ENCODE results near the gene GALM. TPM values are rescaled to one million over a fixed set of nuclear protein-coding genes. Genes with fewer than 3 reads are reported as not detected.

The GALM gene
- total and polyA plus RNA-seq, 2 of the 8 experiments (the other 6 are each of a cell fraction or from before 2014, with no cell fraction given), result 9.9 to 13.1 TPM

DNA sequence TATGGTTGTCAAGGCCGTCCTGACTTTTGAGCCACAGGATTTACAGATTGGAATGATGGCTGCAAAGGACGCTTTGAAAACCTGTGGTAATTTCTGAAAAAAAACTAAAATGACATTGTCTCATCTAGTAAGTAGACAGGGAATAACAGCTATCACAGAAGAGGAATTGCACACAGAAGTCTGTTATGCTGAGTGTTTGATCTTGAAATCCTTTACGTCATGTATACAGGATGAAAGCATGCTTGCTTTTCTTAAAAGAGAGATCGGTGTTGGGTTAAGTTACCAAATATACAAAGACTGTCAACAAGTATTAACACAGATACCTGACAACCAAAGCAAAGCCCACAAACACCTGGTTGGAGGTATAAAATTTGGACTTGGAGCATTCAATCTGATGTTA is 97.8 kb downstream of the GALM start:
- Histone ChIP-seq H3K9me3 (ENCODE audit: insufficient read depth in 2 of 2, low read depth in 1 of 2, low read length in 1 of 2) (no peaks in the 10 kb centered on the region), H3K4me3 (ENCODE audit: extremely low read depth in 1 of 4, insufficient read depth in 2 of 4, low read depth in 3 of 4, low read length in 4 of 4) (no peak overlapping the region), H3K23ac (ENCODE audit: insufficient read length) (no peak overlapping the region), H2BK20ac (ENCODE audit: low read length) (no peak overlapping the region), H2AFZ (ENCODE audit: low read length) (no peak overlapping the region), H3K27ac (ENCODE audit: low read depth, low read length) (no peak overlapping the region), H4K8ac (ENCODE audit: extremely low read depth, insufficient read depth, low read length) (no peak overlapping the region), H3K4me2 (ENCODE audit: insufficient read depth in 1 of 2, low read depth in 2 of 2, low read length in 2 of 2) (no peak overlapping the region), H2BK15ac (ENCODE audit: low read length) (no peak overlapping the region), H3K79me1 (ENCODE audit: low read depth, low read length) (no peaks in the 10 kb centered on the region), H4K20me1 (replicated peaks in 1 of 2; ENCODE audit: control insufficient read depth in 1 of 2, insufficient read depth in 2 of 2, low read length in 2 of 2) (no peaks in the 10 kb centered on the region), H3K79me2 (ENCODE audit: control insufficient read depth in 1 of 2, insufficient read depth in 2 of 2, low read length in 2 of 2) (no peaks in the 10 kb centered on the region), H2BK12ac (ENCODE audit: low read depth, low read length) (no peak overlapping the region), H3K14ac (ENCODE audit: insufficient read length) (no peak overlapping the region), H3K9ac (replicated peaks in 1 of 4; ENCODE audit: extremely low read depth in 1 of 4, low read depth in 3 of 4, low read length in 3 of 4) (no peak overlapping the region), H3K56ac (replicated peaks; ENCODE audit: insufficient read length, low read depth, low read length) (no peak overlapping the region), H3K36me3 (ENCODE audit: control insufficient read depth in 2 of 4, insufficient read depth in 4 of 4, low read length in 3 of 4) (no peaks in the 10 kb centered on the region), H3K27me3 (replicated peaks in 1 of 4; ENCODE audit: control insufficient read depth in 3 of 4, extremely low read depth in 1 of 4, insufficient read depth in 3 of 4, low read length in 3 of 4) (no peaks in the 10 kb centered on the region), H3K23me2 (ENCODE audit: low read depth, low read length) (no peaks in the 10 kb centered on the region), H2AK5ac (ENCODE audit: low read depth, low read length) (no peak overlapping the region), H3K4ac (replicated peaks; ENCODE audit: insufficient read length, low read depth, low read length) (no peak overlapping the region), H2BK5ac (ENCODE audit: low read depth, low read length) (no peak overlapping the region), H4K5ac (ENCODE audit: insufficient read length, low read depth, low read length) (no peak overlapping the region), H3K18ac (ENCODE audit: extremely low read depth, low read length) (no peak overlapping the region), H4K91ac (replicated peaks; ENCODE audit: insufficient read length, low read length) (no peak overlapping the region), H2BK120ac (replicated peaks; ENCODE audit: low read depth, low read length) (no peak overlapping the region), H3K4me1 (replicated peaks in 1 of 4; ENCODE audit: control insufficient read depth in 3 of 4, insufficient read depth in 4 of 4, low read length in 3 of 4) (no peaks in the 10 kb centered on the region)
- TF ChIP-seq SUZ12 (IDR thresholded peaks at IDR 0.05; ENCODE audit: low read length) (no peak), RAD21 (IDR thresholded peaks at IDR 0.05 in 1 of 2, conservative IDR thresholded peaks at IDR 0.05 in 1 of 2; ENCODE audit: low read depth in 2 of 2, low read length in 2 of 2) (no peak), TAF7 (optimal IDR thresholded peaks at IDR 0.05; ENCODE audit: borderline replicate concordance, low read depth, low read length) (no peak), CHD2 (IDR thresholded peaks at IDR 0.05; ENCODE audit: low read length) (no peak), SIRT6 (IDR thresholded peaks at IDR 0.05; ENCODE audit: low read length) (no peak), CEBPB (IDR thresholded peaks at IDR 0.05; ENCODE audit: low read depth, low read length) (no peak), POU5F1 (IDR thresholded peaks at IDR 0.05; ENCODE audit: low read depth, low read length) (no peak), RBBP5 (IDR thresholded peaks at IDR 0.05; ENCODE audit: borderline replicate concordance, low read depth, low read length) (no peak), CBX8 (IDR thresholded peaks at IDR 0.05; ENCODE audit: borderline replicate concordance, low read depth, low read length) (no peak)
- TF ChIP-seq, protein P1, sequence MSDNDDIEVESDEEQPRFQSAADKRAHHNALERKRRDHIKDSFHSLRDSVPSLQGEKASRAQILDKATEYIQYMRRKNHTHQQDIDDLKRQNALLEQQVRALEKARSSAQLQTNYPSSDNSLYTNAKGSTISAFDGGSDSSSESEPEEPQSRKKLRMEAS (IDR thresholded peaks at IDR 0.05), result no peak
- no peak for FAIRE-seq
- ChIA-PET POLR2A (ENCODE audit: partially characterized antibody) (interaction anchor here (9.4 kb wide), 1 partner anchor 17 kb away, joined by 153 read pairs; the partner anchor contains the start of gene SRSF7), CTCF (ENCODE audit: partially characterized antibody) (no interaction called here)
- WGBS, 2 experiments (ENCODE audit: extremely low coverage in 1 of 2, insufficient coverage in 1 of 2, insufficient read length in 1 of 2, insufficient replicate concordance in 2 of 2, low coverage in 1 of 2, low lambda C conversion rate in 2 of 2, missing lambda C conversion rate in 1 of 2), result 87% methylated on average over 4 of the region's 4 CpGs; no CpG with 5 or more reads in 1 of the 2 experiments
- DNase-seq (ENCODE audit: low read depth in 1 of 2, low spot score in 2 of 2), result no peak
